Nephron (organoid): ENCODE results near the gene NXPH4.

Experiments
- H3K27ac Mint-ChIP-seq, 3 experiments: 2 replicates each; pipeline ENCODE4 v1.8.0; 2020; ENCODE audit warnings: mixed read lengths in 3 of 3, mild to moderate bottlenecking in 2 of 3, moderate library complexity in 1 of 3
- H3K27me3 Mint-ChIP-seq: 2 replicates; pipeline ENCODE4 v1.8.0; 2021; ENCODE audit warnings: low read depth, mild to moderate bottlenecking, moderate library complexity, mixed read lengths
- H3K36me3 Mint-ChIP-seq: 2 replicates; pipeline ENCODE4 v1.8.0; 2020; ENCODE audit warnings: low read depth, mixed read lengths
- H3K4me1 Mint-ChIP-seq: 2 replicates; pipeline ENCODE4 v1.8.0; 2020; ENCODE audit warnings: mixed read lengths
- H3K4me3 Mint-ChIP-seq, 3 experiments: 2 replicates each; pipeline ENCODE4 v1.8.0; 2020; ENCODE audit warnings: mild to moderate bottlenecking in 3 of 3, mixed read lengths in 3 of 3, moderate library complexity in 2 of 3
- H3K9me3 Mint-ChIP-seq: 2 replicates; pipeline ENCODE4 v1.8.0; 2020; ENCODE audit warnings: mixed read lengths
- TF ChIP-seq, protein P1 (sequence below), 3 experiments: fragments of 200-600 bp; sonication (generic); IDR thresholded peaks; one replicate each; pipeline ENCODE4 v1.5.0; 2021; ENCODE audit warnings: antibody characterized with exemption in 3 of 3; ENCODE audit not compliant: unreplicated experiment in 3 of 3

The NXPH4 gene

DNA sequence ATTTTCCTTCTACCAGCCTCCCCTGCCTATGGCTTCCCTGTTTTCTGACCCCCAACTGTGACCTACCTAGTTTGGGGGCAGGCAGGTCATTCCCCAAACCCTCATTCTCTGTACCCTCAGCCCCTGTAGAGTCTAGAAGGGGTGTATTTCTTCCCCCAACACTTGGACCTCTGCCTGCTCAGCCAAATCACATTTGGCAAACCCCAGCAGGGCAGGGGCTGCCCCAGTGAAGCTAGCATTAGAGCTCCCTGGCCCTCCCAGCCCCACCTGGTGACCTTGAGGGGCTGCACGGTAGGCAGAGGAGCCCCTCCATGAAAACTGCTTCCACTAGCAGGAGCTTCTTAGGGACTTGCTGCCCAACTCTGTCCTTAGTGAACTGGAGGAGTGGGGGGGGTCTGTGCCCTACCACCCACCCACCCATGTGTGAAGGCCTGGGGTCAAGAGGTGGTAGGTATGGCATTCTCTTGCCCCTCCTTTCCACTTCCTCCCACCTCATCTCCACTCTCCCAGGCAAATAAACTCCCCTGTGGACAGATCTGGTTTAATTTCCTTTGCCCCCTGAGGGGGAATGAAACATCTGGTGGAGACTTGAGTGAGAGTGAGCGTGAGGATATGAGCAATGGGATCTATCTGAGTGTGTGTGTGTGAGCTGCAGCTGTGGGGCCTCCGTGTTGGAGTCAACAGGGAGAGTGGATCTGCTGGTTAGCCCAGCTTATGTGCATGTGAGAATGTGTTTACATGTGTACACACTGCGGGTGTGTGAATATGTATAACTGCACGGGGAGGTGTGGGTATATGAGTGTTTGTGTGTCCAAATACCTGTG lies 1.6 kb downstream of the NXPH4 start:
- peak overlapping the region in 2 of 3 experiments; percentile 14 to 70 for H3K27ac Mint-ChIP-seq
- H3K36me3 Mint-ChIP-seq, result no peaks in the 10 kb centered on the region

DNA sequence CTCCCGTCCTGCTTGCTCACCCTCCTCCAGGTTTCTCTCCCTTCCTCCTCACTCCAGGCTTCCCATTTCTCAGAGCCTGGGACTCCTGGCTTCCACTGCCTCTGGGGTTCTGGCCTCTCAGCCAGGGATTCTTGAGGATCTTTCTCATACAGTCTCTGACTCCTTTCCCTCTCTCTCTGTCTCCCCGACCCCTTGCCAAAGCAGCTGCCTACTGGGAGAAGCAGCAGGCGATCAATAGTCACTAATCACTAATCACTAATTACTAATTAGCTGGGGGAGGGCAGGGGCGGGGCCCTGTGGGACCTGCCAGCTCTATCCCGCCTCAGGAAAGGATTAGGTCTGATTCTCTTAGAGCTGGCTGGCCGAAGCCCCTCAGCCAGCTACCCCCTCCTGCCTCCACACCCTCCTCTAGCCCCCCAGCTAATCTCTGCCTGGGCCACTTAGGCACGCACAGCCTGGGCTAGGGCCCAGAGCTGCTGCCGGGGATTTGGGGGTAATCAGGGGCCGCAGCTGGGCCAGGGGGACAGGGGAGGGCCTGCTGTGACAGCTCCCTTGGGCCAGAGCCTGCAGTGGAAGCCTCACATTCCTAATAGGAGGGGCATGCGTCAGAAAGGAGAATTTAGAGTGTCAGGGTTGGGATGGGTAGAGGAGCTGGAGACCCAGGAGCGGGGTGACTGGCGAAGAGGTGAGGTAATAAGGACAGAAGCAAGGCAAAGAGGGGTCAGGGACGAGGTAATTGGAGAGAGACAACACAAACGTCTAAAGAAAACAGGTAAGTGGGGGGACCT lies 2.8 kb downstream of the NXPH4 start:
- Mint-ChIP-seq H3K36me3 (no peaks in the 10 kb centered on the region), H3K4me3 (peak overlapping the region; percentile 69 to 88 (median 87)), H3K27me3 (peaks cover 86% of the 10 kb centered on the region), H3K9me3 (no peaks in the 10 kb centered on the region), H3K27ac (peak overlapping the region; percentile 14 to 70 (median 31)), H3K4me1 (peaks cover 71% of the 10 kb centered on the region)
- TF ChIP-seq, protein P1, sequence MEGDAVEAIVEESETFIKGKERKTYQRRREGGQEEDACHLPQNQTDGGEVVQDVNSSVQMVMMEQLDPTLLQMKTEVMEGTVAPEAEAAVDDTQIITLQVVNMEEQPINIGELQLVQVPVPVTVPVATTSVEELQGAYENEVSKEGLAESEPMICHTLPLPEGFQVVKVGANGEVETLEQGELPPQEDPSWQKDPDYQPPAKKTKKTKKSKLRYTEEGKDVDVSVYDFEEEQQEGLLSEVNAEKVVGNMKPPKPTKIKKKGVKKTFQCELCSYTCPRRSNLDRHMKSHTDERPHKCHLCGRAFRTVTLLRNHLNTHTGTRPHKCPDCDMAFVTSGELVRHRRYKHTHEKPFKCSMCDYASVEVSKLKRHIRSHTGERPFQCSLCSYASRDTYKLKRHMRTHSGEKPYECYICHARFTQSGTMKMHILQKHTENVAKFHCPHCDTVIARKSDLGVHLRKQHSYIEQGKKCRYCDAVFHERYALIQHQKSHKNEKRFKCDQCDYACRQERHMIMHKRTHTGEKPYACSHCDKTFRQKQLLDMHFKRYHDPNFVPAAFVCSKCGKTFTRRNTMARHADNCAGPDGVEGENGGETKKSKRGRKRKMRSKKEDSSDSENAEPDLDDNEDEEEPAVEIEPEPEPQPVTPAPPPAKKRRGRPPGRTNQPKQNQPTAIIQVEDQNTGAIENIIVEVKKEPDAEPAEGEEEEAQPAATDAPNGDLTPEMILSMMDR (IDR thresholded peaks at IDR 0.05; ENCODE audit: unreplicated experiment in 3 of 3), result no peak

More for the DNA sequence above, 1.6 kb downstream of the NXPH4 start:
- peak overlapping the region; percentile 87 to 91 (median 88) for H3K4me3 Mint-ChIP-seq
- no peaks in the 10 kb centered on the region for H3K9me3 Mint-ChIP-seq
- peaks cover 73% of the 10 kb centered on the region for H3K4me1 Mint-ChIP-seq
- H3K27me3 Mint-ChIP-seq, result peaks cover 86% of the 10 kb centered on the region
- TF ChIP-seq, protein P1 (IDR thresholded peaks at IDR 0.05; ENCODE audit: unreplicated experiment in 3 of 3), result no peak

DNA sequence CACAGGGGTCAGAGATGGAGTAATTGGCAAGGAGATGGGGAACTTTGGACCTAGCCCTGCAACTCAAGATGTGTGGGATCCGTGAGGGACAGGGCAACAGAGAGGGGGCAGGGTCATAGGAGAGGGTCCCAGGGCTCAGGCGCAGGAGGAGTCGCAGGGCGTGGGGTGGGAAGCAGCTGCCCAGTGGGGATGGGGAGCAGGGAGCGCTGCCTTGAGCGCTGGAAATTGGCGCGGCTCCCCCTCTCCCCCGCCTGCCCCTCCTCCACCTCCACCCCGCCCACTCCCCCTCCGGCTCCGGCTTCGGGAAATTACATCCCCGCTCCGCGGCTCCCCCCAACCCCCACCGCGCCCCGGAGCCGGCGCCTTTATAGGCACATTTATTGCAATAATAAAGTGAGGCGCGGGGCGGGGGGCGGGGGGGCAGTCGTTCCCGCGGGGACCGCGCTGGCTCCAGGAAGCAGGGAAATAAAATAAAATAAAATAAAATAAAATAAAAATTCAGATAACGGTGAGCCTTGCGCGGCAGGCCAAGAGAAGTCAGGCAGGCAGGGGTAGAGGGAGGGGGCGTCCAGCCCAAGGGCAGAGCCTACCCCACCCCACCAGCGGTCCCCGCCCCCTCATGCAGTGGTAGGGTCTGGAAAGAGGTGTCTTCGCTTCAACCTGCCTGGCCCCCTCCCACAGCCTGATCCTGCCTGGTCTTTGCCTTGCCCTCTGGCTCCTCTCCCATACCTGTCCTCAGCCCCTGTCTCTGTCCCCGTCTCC lies 3.6 kb downstream of the NXPH4 start:
- Mint-ChIP-seq H3K4me3 (peak overlapping the region; percentile 55 to 87 (median 76)), H3K36me3 (no peaks in the 10 kb centered on the region), H3K27ac (peak overlapping the region in 2 of 3 experiments; percentile 0 to 14), H3K27me3 (peaks cover 82% of the 10 kb centered on the region), H3K9me3 (no peaks in the 10 kb centered on the region), H3K4me1 (peaks cover 64% of the 10 kb centered on the region)
- TF ChIP-seq, protein P1 (IDR thresholded peaks at IDR 0.05; ENCODE audit: unreplicated experiment in 3 of 3), result no peak

DNA sequence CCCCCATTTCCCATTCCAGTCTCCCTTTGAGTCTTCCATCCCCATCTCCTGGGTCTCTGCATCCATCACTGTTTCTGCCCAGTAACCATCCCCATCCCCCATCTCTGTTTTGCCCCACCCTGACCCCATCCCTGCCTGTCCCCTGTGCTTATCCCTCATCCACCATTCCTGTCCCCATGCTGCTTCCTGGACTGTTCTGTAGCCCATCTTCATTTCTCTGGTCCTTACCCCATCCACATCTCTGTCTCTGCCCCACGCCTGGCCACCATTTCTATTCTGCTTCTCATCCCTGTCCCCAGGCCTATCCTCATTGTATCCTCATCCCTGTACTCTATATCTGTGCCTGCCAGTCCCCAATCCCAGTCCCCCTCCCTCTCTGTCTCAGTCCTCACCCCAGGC lies 4.2 kb downstream of the NXPH4 start:
- Mint-ChIP-seq H3K27me3 (peaks cover 82% of the 10 kb centered on the region), H3K4me1 (peaks cover 63% of the 10 kb centered on the region), H3K36me3 (no peaks in the 10 kb centered on the region), H3K27ac (no peak overlapping the region), H3K9me3 (no peaks in the 10 kb centered on the region), H3K4me3 (peak overlapping the region; percentile 45 to 70 (median 67))
- TF ChIP-seq, protein P1 (IDR thresholded peaks at IDR 0.05; ENCODE audit: unreplicated experiment in 3 of 3), result no peak

DNA sequence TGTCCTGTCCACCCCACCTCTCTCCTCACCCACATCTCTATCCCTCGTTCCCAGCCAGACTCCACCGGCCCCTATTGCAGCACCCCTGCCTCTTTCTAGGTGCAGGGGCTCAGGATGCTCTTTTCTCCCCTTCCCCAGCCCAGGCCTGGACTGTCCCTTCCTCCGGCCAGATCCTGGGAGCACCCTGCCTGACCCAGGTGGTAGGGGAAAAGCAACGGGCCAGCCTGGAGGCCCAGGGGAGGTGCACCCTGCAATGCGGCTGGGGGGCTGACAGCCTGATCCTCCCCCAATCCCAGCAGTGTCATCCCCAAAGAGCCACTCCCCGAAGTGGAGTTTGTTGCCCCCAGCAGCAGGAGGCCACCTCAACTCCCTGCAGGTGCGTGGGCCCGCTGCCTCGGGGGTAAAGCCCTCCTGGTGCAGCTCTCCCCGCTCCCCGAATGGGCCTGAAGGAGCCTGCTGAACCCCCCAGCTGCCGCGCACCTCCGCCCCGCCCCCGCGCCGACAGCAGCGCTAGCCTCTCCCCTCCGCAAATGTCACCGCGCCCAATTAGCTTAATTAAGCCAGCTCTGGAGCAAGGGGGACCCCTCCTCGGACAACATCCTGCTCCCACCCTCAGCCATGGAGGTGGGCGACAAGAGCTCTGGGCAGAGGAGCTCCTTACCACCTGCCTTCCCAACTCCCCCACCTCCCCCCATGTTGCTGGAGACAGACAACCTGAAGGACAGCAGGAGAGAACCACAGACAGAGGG lies 4.7 kb downstream of the NXPH4 start:
- Mint-ChIP-seq H3K27ac (no peak overlapping the region), H3K27me3 (peaks cover 84% of the 10 kb centered on the region), H3K9me3 (no peaks in the 10 kb centered on the region), H3K4me1 (peaks cover 66% of the 10 kb centered on the region), H3K4me3 (peak overlapping the region; percentile 45 to 70 (median 67)), H3K36me3 (no peaks in the 10 kb centered on the region)
- TF ChIP-seq, protein P1 (IDR thresholded peaks at IDR 0.05; ENCODE audit: unreplicated experiment in 3 of 3), result no peak
